ENCODE data around the gene ITPR1.

ITPR1 gene

DNA sequence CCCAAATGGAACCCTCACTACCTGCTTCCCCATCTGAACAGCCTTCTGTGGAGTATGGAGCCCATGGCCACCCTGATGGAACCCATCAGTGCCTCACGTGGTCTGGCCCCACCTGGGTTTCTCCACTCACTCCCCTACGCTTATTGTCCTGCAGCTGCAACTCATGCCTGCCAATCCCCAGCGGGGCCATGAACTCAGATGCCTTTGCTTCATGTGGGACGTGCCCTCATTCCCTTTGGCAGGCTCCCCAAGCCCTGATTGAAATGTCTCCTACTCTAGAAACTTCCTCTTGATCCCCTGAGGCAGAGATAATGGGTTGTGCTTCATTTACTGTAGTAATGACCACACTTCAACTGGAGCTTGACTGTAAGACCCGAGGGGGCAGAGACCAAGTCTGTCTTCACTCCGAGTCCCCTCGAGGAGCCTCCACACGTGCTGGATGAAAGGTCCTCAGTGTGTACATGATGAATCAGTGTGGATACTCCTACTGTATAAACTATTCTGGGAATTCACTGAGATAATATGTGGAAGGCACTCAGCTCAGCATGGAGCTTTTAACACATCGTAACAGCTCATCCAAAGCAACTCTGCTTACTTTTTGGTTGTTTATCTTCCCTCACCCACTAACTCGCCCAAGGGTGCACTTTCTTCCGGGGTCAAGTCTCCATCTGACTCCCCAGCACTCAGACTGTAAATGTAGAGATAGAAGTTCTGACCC, 253.3 kb downstream of the ITPR1 start:
- POLR2A ChIA-PET, result interaction anchor here (0.6 kb wide), 1 partner anchor 231 kb away, joined by 3 read pairs; no protein-coding TSS in a partner anchor

GRCh38 chr3:4748127-4748526, 255.0 kb downstream of the ITPR1 start:
- no peak for TF ChIP-seq LEF1 (IDR thresholded peaks at IDR 0.05; ENCODE audit: borderline replicate concordance)
- TF ChIP-seq L3MBTL2 (conservative IDR thresholded peaks at IDR 0.05), result no peak
- no peak for TF ChIP-seq ELF4 (IDR thresholded peaks at IDR 0.05)
- TF ChIP-seq TARDBP (IDR thresholded peaks at IDR 0.05), result no peak
- no peak for TF ChIP-seq FOXA1 (IDR thresholded peaks at IDR 0.05)
- TF ChIP-seq FOXM1 (IDR thresholded peaks at IDR 0.05; ENCODE audit: borderline replicate concordance), result no peak
- no peak for TF ChIP-seq FOXK2 (IDR thresholded peaks at IDR 0.05)
- no peak for TF ChIP-seq ZNF384 (IDR thresholded peaks at IDR 0.05)
- no peak for TF ChIP-seq CTBP1 (IDR thresholded peaks at IDR 0.05; ENCODE audit: borderline replicate concordance)
- TF ChIP-seq SUZ12 (IDR thresholded peaks at IDR 0.05), result no peak
- no peak for TF ChIP-seq BHLHE40 (IDR thresholded peaks at IDR 0.05; ENCODE audit: borderline replicate concordance)
- TF ChIP-seq SP1 (IDR thresholded peaks at IDR 0.05), result no peak
- TF ChIP-seq ARNT (IDR thresholded peaks at IDR 0.05), result no peak
- no peak for TF ChIP-seq PKNOX1 (IDR thresholded peaks at IDR 0.05)
- no peak for TF ChIP-seq NFRKB (IDR thresholded peaks at IDR 0.05)
- no peak for TF ChIP-seq HDGF (IDR thresholded peaks at IDR 0.05; ENCODE audit: borderline replicate concordance)
- ChIA-PET POLR2A (no interaction called here), CTCF (no interaction called here)
- DNase-seq (ENCODE audit: extremely low spot score), result no peak

More for the DNA sequence above, 253.3 kb downstream of the ITPR1 start:
- TF ChIP-seq SP1 (IDR thresholded peaks at IDR 0.05) (no peak), ELF4 (IDR thresholded peaks at IDR 0.05) (no peak), HDGF (IDR thresholded peaks at IDR 0.05; ENCODE audit: borderline replicate concordance) (no peak)
- CTCF ChIA-PET, result interaction anchor here (0.6 to 0.7 kb wide), 2 partner anchors 33 to 240 kb away, joined by 3 to 4 read pairs; no protein-coding TSS in a partner anchor
- no peak for DNase-seq (ENCODE audit: extremely low spot score)

GRCh38 chr3:4748701-4749378, 255.7 kb downstream of the ITPR1 start:
- ChIA-PET CTCF (interaction anchor here (0.6 kb wide), 1 partner anchor 214 kb away, joined by 6 read pairs; no protein-coding TSS in a partner anchor), POLR2A (no interaction called here)
- no peak for DNase-seq (ENCODE audit: extremely low spot score)

GRCh38 chr3:4749567-4750002, 256.4 kb downstream of the ITPR1 start:
- TF ChIP-seq L3MBTL2 (conservative IDR thresholded peaks at IDR 0.05) (no peak), FOXA1 (IDR thresholded peaks at IDR 0.05) (no peak), ELF4 (IDR thresholded peaks at IDR 0.05) (no peak), SUZ12 (IDR thresholded peaks at IDR 0.05) (no peak), ARNT (IDR thresholded peaks at IDR 0.05) (no peak), FOXM1 (IDR thresholded peaks at IDR 0.05; ENCODE audit: borderline replicate concordance) (no peak), FOXK2 (IDR thresholded peaks at IDR 0.05) (no peak), PKNOX1 (IDR thresholded peaks at IDR 0.05) (no peak), TARDBP (IDR thresholded peaks at IDR 0.05) (no peak), SP1 (IDR thresholded peaks at IDR 0.05) (no peak), NFRKB (IDR thresholded peaks at IDR 0.05) (no peak), HDGF (IDR thresholded peaks at IDR 0.05; ENCODE audit: borderline replicate concordance) (no peak), LEF1 (IDR thresholded peaks at IDR 0.05; ENCODE audit: borderline replicate concordance) (no peak), ZNF384 (IDR thresholded peaks at IDR 0.05) (no peak), CTBP1 (IDR thresholded peaks at IDR 0.05; ENCODE audit: borderline replicate concordance) (no peak), BHLHE40 (IDR thresholded peaks at IDR 0.05; ENCODE audit: borderline replicate concordance) (no peak)
- no peak for DNase-seq (ENCODE audit: extremely low spot score)
- ChIA-PET POLR2A (no interaction called here), CTCF (no interaction called here)

More at GRCh38 chr3:4748701-4749378, 255.7 kb downstream of the ITPR1 start:
- TF ChIP-seq ELF4 (IDR thresholded peaks at IDR 0.05) (no peak), NFRKB (IDR thresholded peaks at IDR 0.05) (no peak), FOXA1 (IDR thresholded peaks at IDR 0.05) (no peak), BHLHE40 (IDR thresholded peaks at IDR 0.05; ENCODE audit: borderline replicate concordance) (no peak), HDGF (IDR thresholded peaks at IDR 0.05; ENCODE audit: borderline replicate concordance) (no peak), SP1 (IDR thresholded peaks at IDR 0.05) (no peak), SUZ12 (IDR thresholded peaks at IDR 0.05) (no peak), ARNT (IDR thresholded peaks at IDR 0.05) (no peak), TARDBP (IDR thresholded peaks at IDR 0.05) (no peak), CTBP1 (IDR thresholded peaks at IDR 0.05; ENCODE audit: borderline replicate concordance) (no peak), FOXM1 (IDR thresholded peaks at IDR 0.05; ENCODE audit: borderline replicate concordance) (no peak), L3MBTL2 (conservative IDR thresholded peaks at IDR 0.05) (no peak), PKNOX1 (IDR thresholded peaks at IDR 0.05) (no peak), LEF1 (IDR thresholded peaks at IDR 0.05; ENCODE audit: borderline replicate concordance) (no peak), ZNF384 (IDR thresholded peaks at IDR 0.05) (no peak), FOXK2 (IDR thresholded peaks at IDR 0.05) (no peak)

- POLR2A ChIA-PET, result interaction anchor here (0.6 kb wide), 1 partner anchor 22 kb away, joined by 3 read pairs; no protein-coding TSS in a partner anchor
- DNase-seq (ENCODE audit: extremely low spot score), result no peak
- TF ChIP-seq LEF1 (IDR thresholded peaks at IDR 0.05; ENCODE audit: borderline replicate concordance), result no peak
- no peak for TF ChIP-seq FOXM1 (IDR thresholded peaks at IDR 0.05; ENCODE audit: borderline replicate concordance)
- no peak for TF ChIP-seq ZNF384 (IDR thresholded peaks at IDR 0.05)
- no peak for TF ChIP-seq PKNOX1 (IDR thresholded peaks at IDR 0.05)
- no peak for TF ChIP-seq BHLHE40 (IDR thresholded peaks at IDR 0.05; ENCODE audit: borderline replicate concordance)
- TF ChIP-seq HDGF (IDR thresholded peaks at IDR 0.05; ENCODE audit: borderline replicate concordance), result no peak
- no peak for TF ChIP-seq CTBP1 (IDR thresholded peaks at IDR 0.05; ENCODE audit: borderline replicate concordance)
- TF ChIP-seq TARDBP (IDR thresholded peaks at IDR 0.05), result no peak
- TF ChIP-seq ARNT (IDR thresholded peaks at IDR 0.05), result no peak
- TF ChIP-seq L3MBTL2 (conservative IDR thresholded peaks at IDR 0.05), result no peak
- TF ChIP-seq SUZ12 (IDR thresholded peaks at IDR 0.05), result no peak
- no peak for TF ChIP-seq SP1 (IDR thresholded peaks at IDR 0.05)
- no peak for TF ChIP-seq ELF4 (IDR thresholded peaks at IDR 0.05)
- TF ChIP-seq FOXK2 (IDR thresholded peaks at IDR 0.05), result no peak
- no peak for TF ChIP-seq FOXA1 (IDR thresholded peaks at IDR 0.05)
- TF ChIP-seq NFRKB (IDR thresholded peaks at IDR 0.05), result no peak
- CTCF ChIA-PET, result interaction anchor here (1.0 kb wide), 1 partner anchor 226 kb away, joined by 3 read pairs; no protein-coding TSS in a partner anchor
These were observed 257.3 kb downstream of the ITPR1 start for GRCh38 chr3:4750306-4750968.

All from HEK293T (cell line).